Hindlimb muscle (tissue), 1 donor: Measurements from ENCODE around the gene GLIS2. TPM values are rescaled to one million over a fixed set of nuclear protein-coding genes. Genes with fewer than 3 reads are reported as not detected.

Source experiments
- DNase-seq: peaks from one replicate; pipeline ENCODE4 v3.0.0-alpha.2; 2013
- polyA plus RNA-seq: library from polyadenylated mRNA; unstranded; fragments of 120-200 nt; gene quantifications from one replicate; pipeline ENCODE4 v1.2.1, GENCODE V29; 2013; ENCODE audit not compliant: insufficient read length

The GLIS2 gene
- polyA plus RNA-seq, 1 donor = 25.8 TPM

DNA sequence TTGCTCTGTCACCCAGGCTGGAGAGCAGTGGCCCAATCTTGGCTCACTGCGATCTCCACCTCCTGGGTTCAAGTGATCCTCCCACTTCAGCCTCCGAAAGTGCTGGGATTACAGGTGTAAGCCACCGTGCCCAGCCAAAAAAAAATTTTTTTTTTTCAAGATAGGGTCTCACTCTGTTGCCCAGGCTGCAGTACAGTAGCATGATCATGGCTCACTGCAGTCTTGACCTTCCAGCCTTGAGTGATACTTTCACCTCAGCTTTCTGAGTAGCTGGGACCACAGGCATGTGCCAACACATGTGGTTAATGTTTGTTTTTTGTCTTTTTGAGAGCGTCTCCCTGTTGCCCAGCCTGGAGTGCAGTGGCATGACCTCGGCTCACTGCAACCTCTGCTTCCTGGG lies 37.0 kb downstream of the GLIS2 start:
- no peak for DNase-seq

GRCh38 chr16:4353675-4354074 lies 37.8 kb downstream of the GLIS2 start:
- no peak for DNase-seq

DNA sequence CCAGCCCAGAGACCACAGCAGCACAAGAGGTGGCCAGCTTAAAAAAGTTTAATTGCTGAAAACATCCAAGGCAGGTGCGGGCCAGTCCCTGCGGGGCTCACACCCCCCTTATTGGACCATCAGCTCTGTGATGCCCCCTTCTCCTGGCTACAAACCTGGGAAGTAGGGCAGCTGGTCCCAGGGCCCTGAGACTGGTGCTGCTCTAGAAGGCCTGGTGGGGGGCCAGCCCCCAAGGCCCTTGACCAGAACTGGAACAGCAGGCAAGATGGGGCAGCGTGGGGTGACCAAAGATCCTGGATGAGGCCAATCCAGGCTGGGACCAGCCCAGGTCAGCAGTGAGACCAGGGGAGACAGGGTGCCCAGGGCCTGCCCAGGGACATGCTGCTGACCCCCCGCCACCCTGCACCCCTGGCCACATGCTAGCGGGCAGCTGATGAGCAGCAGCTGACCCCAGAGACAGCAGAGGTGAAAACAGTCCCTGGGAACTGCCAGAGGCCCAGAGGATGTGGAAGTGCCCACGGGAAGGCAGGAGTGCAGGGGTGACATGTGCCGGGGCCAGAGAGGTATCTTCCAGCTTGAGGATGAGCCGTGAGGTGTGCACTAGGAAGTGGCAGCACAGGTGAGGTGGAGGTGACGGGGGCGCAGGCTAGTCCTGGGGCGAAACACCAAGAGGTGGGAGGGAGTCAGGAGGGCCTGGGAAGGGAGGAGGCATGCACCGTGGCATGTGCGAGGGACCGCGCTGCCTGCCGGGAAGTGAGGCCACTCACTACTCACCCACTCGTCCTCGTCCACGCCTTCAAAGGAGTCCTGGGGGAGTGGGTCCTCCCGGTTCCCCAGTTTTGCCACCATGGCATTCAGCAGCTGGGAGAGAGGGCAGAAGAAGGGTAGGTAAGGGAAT lies 38.9 kb downstream of the GLIS2 start:
- DNase-seq = no peak

DNA sequence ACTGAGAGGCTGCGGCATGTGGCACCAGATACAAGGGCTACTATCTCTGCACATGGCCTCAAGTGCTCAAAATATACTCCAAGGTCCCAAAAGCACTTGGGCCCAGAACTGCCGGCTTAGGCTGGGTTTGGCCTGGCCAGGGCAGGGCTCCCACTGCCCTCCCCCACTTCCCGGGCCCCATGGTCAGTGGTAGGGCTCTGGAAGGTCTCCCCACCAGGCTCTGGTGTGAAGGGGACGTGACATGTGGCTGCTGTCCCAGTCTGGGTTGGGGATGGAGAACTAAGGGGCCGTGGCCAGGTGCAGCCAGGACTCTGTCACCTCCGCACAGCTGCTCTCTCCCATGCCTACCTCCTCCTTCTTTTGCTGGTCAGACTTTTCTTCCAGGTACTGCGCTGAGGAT lies 41.0 kb downstream of the GLIS2 start:
- DNase-seq = no peak

GRCh38 chr16:4358236-4358635 lies 42.4 kb downstream of the GLIS2 start:
- DNase-seq = no peak

DNA sequence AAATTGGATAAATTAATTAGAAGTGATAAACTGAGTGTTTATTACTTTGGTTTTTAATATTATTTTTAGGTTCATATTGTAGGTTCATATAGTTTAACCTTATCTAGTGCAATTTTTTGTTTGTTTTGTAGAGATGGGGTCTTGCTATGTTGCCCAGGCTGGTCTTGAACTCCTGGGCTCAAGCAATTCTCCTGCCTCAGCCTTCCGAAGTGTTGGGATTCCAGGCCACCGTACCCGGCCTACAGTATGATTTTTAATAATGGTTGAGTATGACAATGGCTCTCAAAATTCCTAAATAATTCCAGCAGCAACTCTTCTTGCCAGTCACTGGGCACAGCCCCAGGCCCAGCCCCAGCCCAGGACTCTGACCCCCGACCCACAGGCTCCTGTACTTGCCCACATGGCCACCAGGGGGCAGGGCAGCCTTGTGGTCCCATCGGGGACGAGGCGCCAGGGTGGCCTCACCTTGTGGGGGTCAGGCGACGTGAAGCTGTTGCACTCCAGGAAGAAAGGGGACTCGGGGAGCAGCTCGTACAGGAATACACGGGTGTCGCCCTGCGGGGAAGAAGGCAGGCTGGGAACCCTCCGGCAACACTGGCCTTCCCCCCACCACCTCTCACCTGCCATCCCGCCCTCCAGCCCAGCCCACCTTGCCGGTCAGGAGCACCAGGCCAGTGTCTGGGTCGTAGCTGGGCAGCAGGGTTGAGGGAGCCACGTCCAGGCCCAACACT lies 43.1 kb downstream of the GLIS2 start:
- DNase-seq = no peak

DNA sequence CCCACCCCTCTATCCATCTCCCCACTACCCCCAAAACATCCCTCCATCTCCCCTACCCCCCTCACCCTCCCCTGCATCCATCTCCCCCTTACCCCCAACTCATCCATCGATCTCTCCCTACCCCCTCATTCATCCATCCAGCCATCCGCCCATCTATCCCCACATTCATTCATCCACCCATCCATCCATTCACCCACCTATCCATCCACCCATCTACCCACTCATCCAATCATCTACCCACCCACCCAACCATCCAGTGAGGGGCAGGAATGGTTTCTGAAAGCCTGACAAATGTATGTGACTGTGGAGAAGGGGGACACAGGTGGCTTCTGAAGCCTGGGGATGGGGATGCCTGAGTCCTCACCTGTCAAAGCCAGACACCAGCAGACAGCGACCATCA lies 44.0 kb downstream of the GLIS2 start:
- DNase-seq = no peak

- DNase-seq = no peak
These were observed 44.7 kb downstream of the GLIS2 start for GRCh38 chr16:4360538-4361021.

DNA sequence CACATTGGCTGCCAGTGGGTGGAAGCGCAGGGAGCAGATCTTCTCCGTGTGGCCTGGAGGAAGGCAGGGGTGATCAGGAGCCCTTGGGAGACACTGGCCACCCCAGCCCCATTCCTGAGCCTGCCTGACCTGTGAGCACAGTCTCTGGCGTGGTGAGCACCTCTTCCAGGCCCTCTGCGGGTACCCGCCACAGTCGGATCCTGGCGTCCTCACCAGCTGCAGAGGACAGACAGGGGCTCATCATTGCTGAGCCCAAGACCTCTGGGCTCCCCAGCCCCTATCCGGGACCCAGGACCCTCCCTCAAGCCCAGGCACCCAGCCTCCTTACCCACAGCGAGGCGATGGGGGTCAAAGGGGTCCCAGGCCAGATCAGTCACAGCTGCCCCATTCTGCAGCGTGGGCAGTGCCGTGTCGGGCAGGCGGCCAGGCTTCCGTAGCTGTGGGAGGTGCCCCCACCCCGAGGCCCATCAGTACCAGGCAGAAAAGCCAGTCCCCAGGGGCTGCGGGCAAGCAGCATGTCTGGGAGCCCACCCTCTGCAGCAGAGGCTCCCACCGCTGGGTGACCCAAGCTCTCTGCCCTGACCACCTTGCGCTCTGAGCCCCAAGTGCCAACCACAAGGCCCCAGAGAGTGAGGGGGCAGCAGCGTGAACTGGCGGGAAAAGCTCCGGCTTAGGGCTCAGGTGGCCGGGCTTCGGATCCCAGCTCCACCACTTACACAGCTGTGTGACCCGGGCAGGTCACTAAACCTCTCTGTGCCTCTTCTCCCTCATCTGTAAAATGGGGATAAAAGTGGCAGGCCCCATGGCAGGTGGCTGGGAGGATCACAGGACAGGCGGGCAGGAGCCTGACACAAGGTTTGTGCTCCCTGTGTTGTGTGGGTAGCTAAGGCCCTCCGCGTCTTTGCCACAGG lies 45.4 kb downstream of the GLIS2 start:
- no peak for DNase-seq

GRCh38 chr16:4361944-4362311 lies 46.1 kb downstream of the GLIS2 start:
- no peak for DNase-seq

DNA sequence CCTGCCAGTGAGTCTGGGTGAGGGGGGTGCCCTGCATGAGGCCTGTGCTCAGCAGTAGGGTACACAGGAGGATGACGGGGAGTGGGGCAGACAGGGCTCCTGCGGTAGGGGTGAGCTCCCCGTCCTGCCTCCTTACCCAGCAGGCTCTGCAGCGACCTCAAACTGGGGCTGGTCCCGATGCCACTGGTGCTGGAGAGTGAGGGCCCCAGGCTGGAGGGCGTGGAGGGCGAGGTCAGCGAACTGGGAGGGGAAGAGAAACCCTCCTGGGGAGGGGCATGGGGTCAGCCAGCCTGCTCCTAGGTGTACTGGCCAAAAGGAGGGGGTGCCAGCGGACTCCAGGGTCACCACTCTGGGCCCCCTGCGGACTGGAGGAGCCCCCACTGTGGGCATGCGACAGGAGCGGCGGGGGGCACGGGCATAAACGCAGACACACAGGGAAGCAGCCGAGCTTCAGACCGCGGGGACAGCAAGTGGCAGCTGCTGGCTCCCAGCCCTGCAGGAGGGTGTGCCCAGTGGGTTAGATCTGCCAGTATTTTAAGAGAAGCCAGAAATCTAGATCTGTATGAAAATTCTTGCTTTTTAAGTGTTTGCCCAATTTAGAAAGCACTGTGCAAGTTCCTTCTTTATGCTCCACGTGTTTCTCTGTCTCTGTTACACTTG lies 46.7 kb downstream of the GLIS2 start:
- no peak for DNase-seq

GRCh38 chr16:4364196-4365013 lies 48.5 kb downstream of the GLIS2 start:
- no peak for DNase-seq

DNA sequence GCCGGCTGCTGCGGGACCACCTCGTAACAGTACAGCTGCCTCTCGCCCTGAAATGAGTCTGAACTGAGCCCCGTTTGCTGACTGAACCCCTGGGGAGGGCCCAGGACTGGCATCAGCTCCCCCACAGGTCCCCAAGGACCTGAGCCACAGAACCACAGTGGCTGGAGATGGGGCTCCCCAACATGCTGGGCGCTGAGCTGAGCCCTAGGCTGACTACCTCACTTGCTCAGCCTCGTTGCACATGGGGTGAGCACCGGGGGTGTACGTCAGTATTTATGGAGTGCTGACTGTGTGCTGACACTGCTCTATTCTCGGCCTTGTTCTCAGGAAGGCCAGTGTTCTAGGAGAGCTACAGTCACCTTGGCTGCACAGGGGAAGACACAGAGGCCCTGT lies 49.1 kb downstream of the GLIS2 start:
- no peak for DNase-seq

- no peak for DNase-seq
These were observed 49.7 kb downstream of the GLIS2 start for GRCh38 chr16:4365615-4366014.

DNA sequence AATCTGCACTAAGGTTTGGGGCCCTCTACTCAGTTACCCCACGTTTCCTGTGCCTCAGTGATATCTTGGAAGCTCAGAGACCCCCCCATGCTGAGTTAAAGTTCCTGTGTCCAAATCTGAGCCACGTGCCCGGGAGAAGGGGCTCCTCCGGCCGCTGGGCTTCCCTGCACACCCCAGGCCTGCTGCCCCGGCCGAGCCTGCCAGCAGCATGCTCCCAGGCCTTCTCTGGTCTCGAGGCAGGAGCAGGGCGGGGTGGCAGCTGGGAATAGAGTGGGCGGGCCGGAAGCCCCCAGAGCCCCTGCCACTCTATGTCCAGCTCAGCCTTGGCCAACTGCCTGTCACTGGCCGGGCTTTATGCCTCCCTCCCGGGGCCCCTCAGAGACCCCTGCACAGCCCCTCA lies 50.1 kb downstream of the GLIS2 start:
- no peak for DNase-seq

- no peak for DNase-seq
These were observed 51.6 kb downstream of the GLIS2 start for GRCh38 chr16:4367393-4367856.

GRCh38 chr16:4369007-4369733 lies 53.3 kb downstream of the GLIS2 start:
- no peak for DNase-seq

GRCh38 chr16:4370151-4370550 lies 54.3 kb downstream of the GLIS2 start:
- DNase-seq = no peak

GRCh38 chr16:4370570-4371356 lies 54.9 kb downstream of the GLIS2 start:
- DNase-seq = no peak
